SK-MEL-5 (cell line): ENCODE measurements around the gene LRBA. TPM values are rescaled to one million over a fixed set of nuclear protein-coding genes. Genes with fewer than 3 reads are reported as not detected.

Source experiments
- DNase-seq: peaks from one replicate; pipeline ENCODE4 v3.0.0-alpha.2; 2016; ENCODE audit warnings: low read depth, low spot score
- in situ Hi-C: cut with HindIII; loops from 2 replicates; pipeline ENCODE4 v1.10.0; 2016; ENCODE audit warnings: low sequenced_read_pairs, high pct_unique_total_duplicates, low pct_unique_long_range_greater_than_20kb
- total RNA-seq: library from RNA; depleted of rRNA; stranded (reverse); fragments of >200 nt; shearing (Covaris generic); gene quantifications from 2 replicates; pipeline ENCODE4 v1.2.3, GENCODE V29; 2014

LRBA gene
- total RNA-seq, 1 experiment from 2014 or later, result 31.0 TPM

GRCh38 chr4:150436598-150437370 is 578.3 kb downstream of the LRBA start:
- in situ Hi-C loops, result no loop called here
- no peak for DNase-seq

- in situ Hi-C loops, result no loop called here
Observed at GRCh38 chr4:150431221-150431620, 583.9 kb downstream of the LRBA start.

GRCh38 chr4:150425161-150425560 is 589.9 kb downstream of the LRBA start:
- in situ Hi-C loops, result no loop called here

More at GRCh38 chr4:150431221-150431620, 583.9 kb downstream of the LRBA start:
- no peak for DNase-seq

GRCh38 chr4:150423503-150423902 is 591.6 kb downstream of the LRBA start:
- no peak for DNase-seq
- in situ Hi-C loops, result no loop called here

More at GRCh38 chr4:150425161-150425560, 589.9 kb downstream of the LRBA start:
- no peak for DNase-seq

GRCh38 chr4:150423074-150423473 is 592.0 kb downstream of the LRBA start:
- DNase-seq, result no peak
- in situ Hi-C loops, result no loop called here

- in situ Hi-C loops, result no loop called here
- DNase-seq, result no peak
Observed at GRCh38 chr4:150421612-150422011, 593.5 kb downstream of the LRBA start.

GRCh38 chr4:150419939-150420338 is 595.1 kb downstream of the LRBA start:
- no peak for DNase-seq
- in situ Hi-C loops, result no loop called here

- in situ Hi-C loops, result no loop called here
- peak; percentile 94 for DNase-seq
Observed at GRCh38 chr4:150418757-150419410, 596.2 kb downstream of the LRBA start.

- DNase-seq, result no peak
- in situ Hi-C loops, result no loop called here
Observed at GRCh38 chr4:150415213-150415612, 599.9 kb downstream of the LRBA start.

GRCh38 chr4:150411520-150411919 is 603.6 kb downstream of the LRBA start:
- in situ Hi-C loops, result no loop called here
- peak; percentile 25 for DNase-seq

GRCh38 chr4:150402871-150403272 is 612.2 kb downstream of the LRBA start:
- DNase-seq, result no peak
- in situ Hi-C loops, result no loop called here

GRCh38 chr4:150401083-150401687 is 613.9 kb downstream of the LRBA start:
- no peak for DNase-seq
- in situ Hi-C loops, result no loop called here

GRCh38 chr4:150395872-150396271 is 619.2 kb downstream of the LRBA start:
- in situ Hi-C loops, result no loop called here
- DNase-seq, result no peak

- DNase-seq, result no peak
- in situ Hi-C loops, result no loop called here
Observed at GRCh38 chr4:150394046-150394445, 621.0 kb downstream of the LRBA start.

GRCh38 chr4:150391052-150391451 is 624.0 kb downstream of the LRBA start:
- no peak for DNase-seq
- in situ Hi-C loops, result no loop called here

- in situ Hi-C loops, result no loop called here
- DNase-seq, result no peak
Observed at GRCh38 chr4:150390531-150390910, 624.6 kb downstream of the LRBA start.

- no peak for DNase-seq
- in situ Hi-C loops, result no loop called here
Observed at GRCh38 chr4:150389896-150390530, 625.1 kb downstream of the LRBA start.

- in situ Hi-C loops, result no loop called here
- no peak for DNase-seq
Observed at GRCh38 chr4:150387981-150388380, 627.1 kb downstream of the LRBA start.
